ENCODE measurements around the gene SNTG2.

Gene SNTG2

DNA sequence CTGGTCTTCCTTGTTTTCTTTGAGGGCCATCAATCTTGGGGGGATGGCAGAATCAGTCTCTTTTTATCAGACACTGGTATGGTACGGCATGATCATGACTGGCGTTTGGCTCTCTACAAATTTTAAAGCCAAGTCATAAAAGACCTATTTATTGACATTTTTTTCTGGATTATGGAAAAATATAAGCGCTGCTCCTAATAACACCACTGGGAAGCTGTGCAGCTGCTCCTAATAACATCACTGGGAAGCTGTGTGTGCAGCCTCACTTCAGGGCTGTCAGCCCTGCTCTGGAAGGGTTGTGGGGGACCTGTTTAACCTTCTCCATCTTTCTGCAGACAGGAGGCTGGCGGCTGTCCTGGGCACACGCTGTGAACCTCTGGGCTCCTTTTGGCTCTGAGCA lies 88.9 kb downstream of the SNTG2 start:
- DNase-seq (ENCODE audit: low read depth): no peak
- TF ChIP-seq, protein P1, sequence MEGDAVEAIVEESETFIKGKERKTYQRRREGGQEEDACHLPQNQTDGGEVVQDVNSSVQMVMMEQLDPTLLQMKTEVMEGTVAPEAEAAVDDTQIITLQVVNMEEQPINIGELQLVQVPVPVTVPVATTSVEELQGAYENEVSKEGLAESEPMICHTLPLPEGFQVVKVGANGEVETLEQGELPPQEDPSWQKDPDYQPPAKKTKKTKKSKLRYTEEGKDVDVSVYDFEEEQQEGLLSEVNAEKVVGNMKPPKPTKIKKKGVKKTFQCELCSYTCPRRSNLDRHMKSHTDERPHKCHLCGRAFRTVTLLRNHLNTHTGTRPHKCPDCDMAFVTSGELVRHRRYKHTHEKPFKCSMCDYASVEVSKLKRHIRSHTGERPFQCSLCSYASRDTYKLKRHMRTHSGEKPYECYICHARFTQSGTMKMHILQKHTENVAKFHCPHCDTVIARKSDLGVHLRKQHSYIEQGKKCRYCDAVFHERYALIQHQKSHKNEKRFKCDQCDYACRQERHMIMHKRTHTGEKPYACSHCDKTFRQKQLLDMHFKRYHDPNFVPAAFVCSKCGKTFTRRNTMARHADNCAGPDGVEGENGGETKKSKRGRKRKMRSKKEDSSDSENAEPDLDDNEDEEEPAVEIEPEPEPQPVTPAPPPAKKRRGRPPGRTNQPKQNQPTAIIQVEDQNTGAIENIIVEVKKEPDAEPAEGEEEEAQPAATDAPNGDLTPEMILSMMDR (IDR thresholded peaks at IDR 0.05; ENCODE audit: control insufficient read depth, extremely low read depth, insufficient read depth): no peak
- no peak overlapping the region for H3K4me3 ChIP-seq (ENCODE audit: low read depth, low read length)

DNA sequence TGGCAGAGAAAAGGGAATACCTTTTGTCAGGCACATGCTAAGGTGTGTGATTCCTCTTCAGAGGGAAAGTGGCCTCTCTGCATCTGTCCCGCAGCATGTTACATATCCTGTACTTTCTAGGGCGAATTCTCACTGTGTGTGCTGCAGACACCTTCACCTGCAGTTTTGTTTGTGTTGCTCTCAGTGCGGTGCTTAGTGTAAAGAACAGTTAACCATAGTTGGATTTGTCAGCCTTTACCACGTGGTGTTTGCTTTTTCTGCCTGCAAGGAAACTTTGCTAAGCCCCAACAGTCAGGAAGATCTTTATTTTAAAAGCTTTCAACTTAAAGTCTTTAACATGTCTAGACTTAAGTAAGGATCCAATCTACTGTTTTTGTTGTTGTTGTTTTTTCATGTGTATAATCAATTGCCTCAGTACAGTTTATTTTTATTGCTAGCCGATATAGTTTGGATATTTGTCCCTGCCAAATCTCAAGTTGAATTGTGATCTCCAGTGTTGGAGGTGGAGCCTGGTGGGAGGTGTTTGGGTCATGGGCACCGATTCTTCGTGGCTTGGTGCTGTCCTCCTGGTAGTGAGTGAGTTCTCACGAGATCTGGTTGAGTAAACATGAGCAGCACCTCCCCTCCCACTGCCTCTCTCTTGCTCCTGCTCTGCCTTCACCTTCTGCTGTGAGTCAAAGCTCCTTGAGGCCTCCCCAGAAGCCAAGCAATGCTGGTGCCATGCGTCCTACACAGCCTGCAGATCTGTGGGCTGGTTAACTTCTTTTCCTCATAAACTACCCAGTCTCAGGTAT lies 90.6 kb downstream of the SNTG2 start:
- no peak for DNase-seq (ENCODE audit: low read depth)
- no peak overlapping the region for H3K4me3 ChIP-seq (ENCODE audit: low read depth, low read length)
- TF ChIP-seq, protein P1 (IDR thresholded peaks at IDR 0.05; ENCODE audit: control insufficient read depth, extremely low read depth, insufficient read depth): no peak

DNA sequence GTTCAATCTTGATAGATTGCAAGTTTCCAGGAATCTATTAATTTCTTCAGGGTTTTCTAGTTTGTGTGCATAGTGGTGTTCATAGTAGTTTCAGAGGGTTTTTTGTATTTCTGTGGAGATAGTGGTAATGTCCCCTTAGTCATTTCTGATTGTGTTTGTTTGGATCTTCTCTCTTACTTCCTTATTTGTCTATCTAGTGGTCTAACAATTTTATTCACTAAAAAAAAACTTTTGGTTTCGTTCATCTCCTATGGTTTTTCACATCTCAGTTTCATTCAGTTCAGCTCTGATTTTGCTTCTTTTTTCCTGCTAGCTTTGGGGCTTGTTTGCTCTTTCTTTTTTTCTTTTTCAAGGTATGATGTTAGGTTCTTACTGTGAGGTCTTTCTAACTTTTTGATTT lies 94.5 kb downstream of the SNTG2 start:
- TF ChIP-seq, protein P1 (IDR thresholded peaks at IDR 0.05; ENCODE audit: control insufficient read depth, extremely low read depth, insufficient read depth): no peak
- H3K4me3 ChIP-seq (ENCODE audit: low read depth, low read length): no peak overlapping the region
- no peak for DNase-seq (ENCODE audit: low read depth)

DNA sequence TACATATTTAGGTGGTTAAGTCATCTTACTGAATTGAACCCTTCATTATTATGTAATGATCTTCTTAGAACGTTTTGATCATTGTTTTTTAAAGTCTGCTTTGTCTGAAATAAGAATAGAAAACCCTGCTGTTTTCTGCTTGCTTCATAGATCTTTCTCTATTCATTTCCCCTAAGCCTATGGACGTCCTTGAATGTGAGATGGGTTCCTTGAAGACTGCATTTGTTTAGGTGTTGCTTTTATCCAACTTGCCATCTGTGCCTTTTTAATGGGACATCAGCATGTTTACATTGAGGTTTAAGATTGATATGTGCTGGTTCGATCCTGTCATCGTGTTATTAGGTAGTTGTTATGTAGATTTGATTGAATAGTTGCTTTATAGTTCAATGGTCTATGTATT lies 95.4 kb downstream of the SNTG2 start:
- H3K4me3 ChIP-seq (ENCODE audit: low read depth, low read length): no peak overlapping the region
- TF ChIP-seq, protein P1 (IDR thresholded peaks at IDR 0.05; ENCODE audit: control insufficient read depth, extremely low read depth, insufficient read depth): no peak
- no peak for DNase-seq (ENCODE audit: low read depth)

DNA sequence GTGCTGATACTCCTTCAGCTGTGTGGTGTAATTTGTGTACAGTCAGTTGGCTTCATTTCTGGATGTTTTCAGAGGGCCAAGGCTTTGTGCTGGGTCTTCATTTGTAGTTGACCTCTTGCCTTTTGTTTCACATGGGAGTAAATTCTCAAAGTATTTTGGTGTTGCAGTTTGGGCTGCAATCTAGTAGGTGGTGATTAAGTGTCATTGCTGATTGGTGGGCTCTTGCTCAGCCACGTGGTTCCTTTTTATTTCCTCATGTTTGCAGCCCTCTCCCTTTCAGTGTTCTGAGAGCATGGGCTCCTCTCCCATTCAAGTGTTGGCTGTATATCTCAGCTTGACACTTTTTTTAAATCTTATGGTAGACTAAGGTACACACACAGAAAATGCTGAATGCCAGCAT lies 96.8 kb downstream of the SNTG2 start:
- DNase-seq (ENCODE audit: low read depth): no peak
- TF ChIP-seq, protein P1 (IDR thresholded peaks at IDR 0.05; ENCODE audit: control insufficient read depth, extremely low read depth, insufficient read depth): no peak
- no peak overlapping the region for H3K4me3 ChIP-seq (ENCODE audit: low read depth, low read length)

DNA sequence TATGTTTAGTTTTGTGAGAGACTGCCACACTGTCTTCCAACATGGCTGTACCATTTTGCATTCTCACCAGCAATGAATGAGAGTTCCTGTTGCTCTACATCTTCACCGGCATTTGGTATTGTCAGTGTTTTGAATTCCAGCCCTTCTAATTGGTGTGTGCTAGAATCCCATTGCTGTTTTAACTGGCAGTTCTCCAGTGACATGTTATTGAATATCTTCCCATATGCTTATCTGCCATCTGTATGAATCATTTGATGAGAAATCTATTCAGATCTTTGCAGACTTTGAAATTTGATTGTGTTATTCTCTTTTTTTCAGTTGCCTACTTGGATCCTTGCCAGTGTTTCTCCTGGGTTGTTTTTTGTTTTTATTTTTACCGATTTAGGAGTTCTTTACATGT lies 99.0 kb downstream of the SNTG2 start:
- no peak for DNase-seq (ENCODE audit: low read depth)
- no peak overlapping the region for H3K4me3 ChIP-seq (ENCODE audit: low read depth, low read length)
- TF ChIP-seq, protein P1 (IDR thresholded peaks at IDR 0.05; ENCODE audit: control insufficient read depth, extremely low read depth, insufficient read depth): no peak

DNA sequence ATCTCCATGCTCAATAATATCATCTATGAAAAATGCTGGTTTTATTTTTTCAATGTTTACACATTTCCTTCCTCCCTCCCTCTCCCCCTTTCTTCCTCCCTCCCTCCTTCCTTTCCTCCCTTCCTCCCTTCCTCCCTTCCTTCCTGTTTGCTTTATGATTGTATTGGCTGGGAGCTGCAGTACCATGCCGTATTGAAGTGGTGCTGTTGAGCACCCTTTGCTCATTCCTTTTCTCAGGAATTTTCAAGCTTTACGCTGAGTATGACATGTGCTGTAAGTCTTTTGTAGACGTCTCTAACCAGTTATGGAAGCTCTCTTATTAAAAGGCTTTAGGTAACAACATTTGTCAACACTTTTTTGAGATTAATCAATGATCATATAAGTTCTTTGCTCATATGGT lies 100.4 kb downstream of the SNTG2 start:
- H3K4me3 ChIP-seq (ENCODE audit: low read depth, low read length): no peak overlapping the region
- TF ChIP-seq, protein P1 (IDR thresholded peaks at IDR 0.05; ENCODE audit: control insufficient read depth, extremely low read depth, insufficient read depth): peak; percentile 53
- no peak for DNase-seq (ENCODE audit: low read depth)

Measured in LNCaP clone FGC (cell line).